ENCODE results near the gene AIP.

AIP gene
- 57.7 to 74.7 (median 71.1) reads per million in 4 donors for total RNA-seq

- peak; percentile 90 to 99 (median 95) for DNase-seq
Observed at GRCh38 chr11:67482827-67483798, at the start of gene AIP. Gene AIP (plus strand): TSS chr11:67483026. CDS start chr11:67483159, 133 bp downstream.

DNA sequence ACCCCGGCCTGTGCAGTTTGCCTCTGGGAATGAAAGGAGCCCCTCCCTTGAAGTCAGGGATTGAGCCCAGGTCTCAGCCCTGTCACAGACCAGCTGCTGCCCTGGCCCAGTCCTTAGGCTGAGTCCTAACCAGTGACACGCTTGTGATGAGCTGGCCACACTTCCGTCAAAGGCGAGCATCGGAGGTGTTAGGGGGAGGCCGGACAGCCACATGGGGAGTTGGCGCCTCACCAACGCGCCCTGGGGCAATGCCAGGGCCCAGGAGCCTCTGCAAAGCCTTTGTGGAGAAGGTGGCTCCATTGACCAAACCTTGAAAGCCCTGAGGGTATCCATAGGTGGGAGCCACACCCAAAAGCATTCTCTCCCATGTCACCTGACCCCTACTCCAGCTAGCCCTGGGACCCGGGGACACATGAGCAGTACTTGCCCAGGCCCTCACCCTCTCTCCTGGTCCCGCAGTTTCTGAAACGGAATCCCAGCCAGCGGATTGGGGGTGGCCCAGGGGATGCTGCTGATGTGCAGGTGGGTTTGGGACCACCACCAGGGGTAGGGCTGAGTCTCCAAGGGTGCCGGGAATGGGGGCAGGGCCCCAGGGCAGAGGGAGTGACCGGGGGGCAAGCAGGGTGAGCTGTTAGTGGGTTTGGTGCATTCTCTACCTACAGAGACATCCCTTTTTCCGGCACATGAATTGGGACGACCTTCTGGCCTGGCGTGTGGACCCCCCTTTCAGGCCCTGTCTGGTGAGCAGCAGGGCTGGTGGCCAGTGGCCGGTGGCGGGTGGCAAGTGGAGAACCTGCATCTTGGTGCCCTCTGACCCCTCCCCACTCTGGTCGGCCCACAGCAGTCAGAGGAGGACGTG, 49.1 kb upstream of the AIP start:
- no peak for DNase-seq

DNA sequence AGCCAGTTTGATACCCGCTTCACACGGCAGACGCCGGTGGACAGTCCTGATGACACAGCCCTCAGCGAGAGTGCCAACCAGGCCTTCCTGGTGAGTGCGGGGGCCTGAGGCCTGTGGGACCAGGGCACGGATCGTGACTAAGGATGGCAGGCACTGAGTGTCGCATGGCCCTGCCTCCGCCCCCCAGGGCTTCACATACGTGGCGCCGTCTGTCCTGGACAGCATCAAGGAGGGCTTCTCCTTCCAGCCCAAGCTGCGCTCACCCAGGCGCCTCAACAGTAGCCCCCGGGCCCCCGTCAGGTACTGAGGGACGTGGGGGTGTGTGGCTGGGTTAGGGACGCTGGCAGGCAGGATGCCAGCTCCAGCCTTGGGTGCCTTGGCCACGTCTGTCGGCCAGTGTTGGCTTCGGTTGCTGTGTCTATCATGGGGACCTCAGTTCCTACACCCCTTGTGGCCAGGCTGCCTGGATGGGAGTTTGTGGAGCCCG, 48.4 kb upstream of the AIP start:
- DNase-seq = no peak

DNA sequence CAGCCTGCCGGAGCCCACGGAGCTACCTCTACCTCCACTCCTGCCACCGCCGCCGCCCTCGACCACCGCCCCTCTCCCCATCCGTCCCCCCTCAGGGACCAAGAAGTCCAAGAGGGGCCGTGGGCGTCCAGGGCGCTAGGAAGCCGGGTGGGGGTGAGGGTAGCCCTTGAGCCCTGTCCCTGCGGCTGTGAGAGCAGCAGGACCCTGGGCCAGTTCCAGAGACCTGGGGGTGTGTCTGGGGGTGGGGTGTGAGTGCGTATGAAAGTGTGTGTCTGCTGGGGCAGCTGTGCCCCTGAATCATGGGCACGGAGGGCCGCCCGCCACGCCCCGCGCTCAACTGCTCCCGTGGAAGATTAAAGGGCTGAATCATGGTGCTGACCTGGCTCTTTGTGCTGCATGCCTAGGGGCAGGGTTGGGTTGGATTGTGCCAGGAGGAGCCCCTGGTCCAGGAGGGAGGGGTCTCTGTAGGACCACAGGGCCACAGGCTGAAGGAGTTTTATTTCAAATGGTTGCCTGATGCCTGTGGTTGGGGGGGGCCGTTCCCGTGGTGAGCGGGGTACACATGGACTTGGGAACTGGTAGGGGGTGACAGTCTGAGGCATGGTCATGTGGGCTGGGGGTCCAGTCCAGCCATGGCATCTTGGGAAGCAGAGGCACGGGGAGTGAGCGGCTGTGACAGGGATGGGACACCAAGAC, 47.6 kb upstream of the AIP start:
- DNase-seq = no peak

GRCh38 chr11:67435727-67436458, 46.9 kb upstream of the AIP start:
- no peak for DNase-seq

- DNase-seq = peak in 3 of 5 donors; percentile 47 to 84 (median 50)
Observed at GRCh38 chr11:67436459-67437081, 46.3 kb upstream of the AIP start.

- peak; percentile 62 to 84 (median 71) for DNase-seq
Observed at GRCh38 chr11:67437082-67437808, 45.6 kb upstream of the AIP start, which contains the start of gene PTPRCAP. Gene PTPRCAP (minus strand): TSS chr11:67437682. CDS start chr11:67437619, 63 bp downstream.

DNA sequence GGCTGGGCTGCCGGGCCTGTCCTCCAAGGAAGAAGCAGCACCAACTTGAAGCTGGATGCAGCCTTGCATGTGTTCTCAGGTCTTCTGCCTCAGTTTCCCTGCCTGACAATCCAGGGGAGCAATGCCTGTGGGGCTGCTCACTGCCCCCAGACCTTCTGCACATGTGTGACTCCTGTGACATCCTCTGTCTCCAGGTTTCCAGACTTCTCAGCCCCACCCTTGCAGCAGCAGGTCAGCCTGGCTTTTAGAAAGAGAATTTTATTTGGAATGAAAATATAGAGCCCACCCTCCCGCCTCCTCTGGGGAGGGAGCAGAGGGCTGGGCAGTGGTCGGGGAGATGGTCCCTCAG, 45.0 kb upstream of the AIP start:
- no peak for DNase-seq

DNA sequence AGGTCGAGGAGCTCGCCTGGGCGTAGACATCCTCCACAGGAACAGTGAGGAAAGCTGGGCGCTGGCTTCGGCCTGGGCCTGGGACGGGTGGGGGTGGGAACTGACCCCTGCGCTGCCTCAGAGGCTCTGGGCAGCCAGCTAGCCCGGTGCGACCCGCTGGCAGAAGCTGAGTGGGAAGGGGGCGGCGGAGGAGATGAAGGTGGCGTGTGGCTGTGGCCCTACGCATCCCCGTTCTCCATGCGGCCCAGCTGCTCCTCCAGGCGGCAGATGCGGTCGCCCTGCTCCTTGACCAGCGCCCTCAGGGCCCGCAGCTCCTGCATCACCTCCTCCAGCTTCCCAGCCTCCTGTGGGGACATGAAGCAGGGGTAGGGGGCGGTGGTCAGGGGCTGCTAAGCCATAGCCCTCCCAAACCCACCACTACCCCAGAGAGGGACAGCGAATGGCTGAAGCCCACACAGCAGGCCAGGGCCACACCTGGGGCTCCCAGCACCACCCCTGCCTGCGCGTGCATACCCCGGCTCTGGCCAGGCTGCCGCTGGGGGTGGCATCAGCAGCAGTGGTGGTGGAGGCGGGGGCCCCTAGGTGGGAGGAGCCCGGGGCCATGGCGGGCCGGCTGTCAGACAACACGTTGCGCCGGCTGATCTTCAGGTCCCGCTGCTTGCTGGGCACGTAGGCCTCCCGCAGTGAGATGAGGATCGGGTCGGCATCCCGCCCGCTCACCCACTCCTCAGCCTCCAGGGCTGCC, 44.5 kb upstream of the AIP start:
- peak; percentile 63 to 85 (median 75) for DNase-seq

- DNase-seq = no peak
Observed at GRCh38 chr11:67439321-67440228, 43.3 kb upstream of the AIP start.

DNA sequence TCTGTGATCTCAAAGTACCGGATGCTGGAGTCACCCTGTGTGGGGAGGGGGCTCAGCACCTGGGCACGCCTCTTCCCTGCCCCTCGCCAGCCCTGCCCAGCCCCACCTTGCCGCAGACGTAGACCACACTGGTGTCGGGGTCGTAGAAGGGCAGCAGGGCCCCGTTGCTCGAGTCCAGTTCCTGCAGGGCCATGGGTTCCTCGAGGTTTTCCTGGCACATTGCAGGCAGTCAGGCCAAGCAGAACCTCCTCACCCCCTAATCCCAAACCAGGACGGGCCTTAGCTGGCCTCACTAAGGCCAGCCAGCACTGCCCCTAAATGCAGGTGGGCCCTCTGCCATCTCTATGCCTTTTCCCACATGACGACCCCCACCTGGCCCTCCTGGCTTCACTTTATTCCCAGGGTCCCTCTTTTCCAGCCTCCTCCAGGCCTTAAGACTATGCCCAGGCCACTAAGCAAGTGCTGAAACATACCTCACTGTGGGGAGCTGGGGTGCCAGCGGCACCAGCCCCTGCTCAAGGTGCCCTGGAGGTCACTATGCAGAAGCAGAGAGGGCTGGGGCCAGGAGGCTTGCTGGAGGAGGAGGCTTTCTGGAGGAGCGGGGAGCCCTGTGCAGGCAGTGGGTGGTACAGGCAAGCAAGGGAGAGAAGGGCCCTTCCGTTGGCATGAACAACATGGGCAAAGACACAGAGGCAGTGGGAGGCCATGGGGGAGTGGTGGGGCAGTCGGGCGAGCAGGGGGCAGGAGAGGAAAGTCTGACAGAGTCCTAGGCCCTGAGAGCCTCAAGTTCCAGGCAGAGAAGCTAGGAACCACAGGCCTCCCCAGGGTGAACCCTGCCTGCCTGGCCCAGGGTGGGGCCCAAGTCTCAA, 42.4 kb upstream of the AIP start:
- no peak for DNase-seq

GRCh38 chr11:67441098-67441563, 41.7 kb upstream of the AIP start:
- no peak for DNase-seq

GRCh38 chr11:67441731-67442351, 41.0 kb upstream of the AIP start:
- no peak for DNase-seq

DNA sequence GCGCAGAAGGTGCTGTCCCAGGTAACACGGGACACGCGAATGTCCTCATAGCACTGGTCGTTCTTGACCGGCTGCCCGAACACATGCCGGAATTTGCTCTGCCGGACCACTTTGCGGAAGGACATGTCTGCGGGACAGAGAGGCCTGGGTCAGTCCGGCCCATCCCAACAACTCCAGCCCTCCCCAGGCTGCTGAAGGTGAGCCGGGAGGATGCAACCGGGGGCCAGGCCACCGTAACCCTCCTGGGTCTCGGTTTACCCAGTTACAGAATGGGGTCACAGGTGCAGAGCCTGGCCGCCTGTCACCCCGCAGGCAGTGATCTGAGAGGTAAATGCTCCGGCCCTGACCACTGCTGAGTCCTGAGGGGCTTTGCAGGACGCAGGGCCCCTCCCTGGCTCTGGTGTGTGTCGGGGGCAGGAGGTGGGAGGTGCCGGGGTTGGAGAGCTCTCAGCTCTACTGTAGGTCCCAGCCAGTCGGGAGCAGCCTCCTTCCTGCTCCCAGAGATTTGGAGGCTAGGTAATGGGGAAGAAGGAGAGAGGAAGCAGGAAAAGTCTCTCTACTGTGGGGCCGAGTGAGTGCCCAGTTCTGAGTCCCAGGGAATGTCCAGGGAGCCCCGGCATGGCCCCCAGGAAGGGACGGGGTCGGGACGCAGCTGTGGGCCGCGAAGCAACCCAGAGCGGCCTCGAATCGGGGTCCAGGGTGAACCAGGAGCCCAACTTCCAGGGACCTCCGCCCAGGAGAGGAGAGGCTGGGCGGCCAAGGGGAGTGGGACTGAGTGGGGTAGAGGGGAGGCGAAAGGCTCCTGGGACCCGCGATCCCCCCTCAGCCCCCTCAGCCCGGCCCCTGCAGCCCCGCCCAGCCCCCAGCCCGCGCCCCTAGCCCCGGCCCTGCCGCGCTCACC, 40.1 kb upstream of the AIP start:
- no peak for DNase-seq

- DNase-seq = no peak
Observed at GRCh38 chr11:67445515-67445914, 37.3 kb upstream of the AIP start.

DNA sequence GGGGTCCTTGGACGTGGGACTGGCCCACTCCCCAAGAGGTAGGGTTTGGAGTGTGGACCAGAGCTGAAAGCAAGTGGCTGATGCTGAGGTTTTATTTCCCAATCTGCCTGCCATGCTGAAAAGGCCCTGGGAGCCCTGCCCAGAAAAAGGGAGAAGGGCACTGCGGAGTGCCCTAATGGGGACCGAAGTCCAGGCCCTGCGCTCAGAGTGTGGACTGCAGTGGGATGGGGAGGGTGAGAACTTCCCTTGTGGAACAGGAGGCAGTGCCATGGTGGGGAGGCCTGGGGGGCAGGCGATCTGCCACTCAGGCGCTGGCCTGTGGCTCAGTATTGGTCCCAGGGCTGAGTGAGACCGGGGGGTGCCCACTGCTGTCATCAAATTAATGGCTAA, 34.6 kb upstream of the AIP start:
- DNase-seq = no peak

Data from T-helper 1 cell (primary cell).